ENCODE measurements around the gene CYP27A1. TPM values are rescaled to one million over a fixed set of nuclear protein-coding genes. Genes with fewer than 3 reads are reported as not detected.

Gene CYP27A1
- total RNA-seq, 1 experiment from 2014 or later: 20.9 TPM

DNA sequence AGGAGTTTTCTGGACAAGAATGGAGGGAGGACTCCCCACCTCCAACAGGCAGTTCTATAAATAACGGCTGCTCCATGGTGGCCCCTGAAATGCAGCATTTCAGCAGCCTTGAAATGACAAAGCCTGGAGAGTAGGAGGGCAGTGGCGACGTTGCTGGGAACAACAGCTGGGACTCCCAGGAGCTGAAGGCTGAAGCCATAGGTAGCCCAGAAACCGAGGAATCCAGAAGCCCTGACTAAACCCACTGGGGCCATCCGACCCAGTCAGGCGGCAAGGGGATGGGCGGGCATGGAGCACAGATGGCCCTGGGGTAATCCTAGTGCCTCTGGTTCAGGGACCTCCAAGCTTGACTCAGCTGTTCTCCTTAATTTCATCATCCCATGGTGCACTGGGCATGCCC is 40.7 kb downstream of the CYP27A1 start:
- Histone ChIP-seq H3K9me3 (no peaks in the 10 kb centered on the region), H3K27me3 (replicated peaks; ENCODE audit: control insufficient read depth, insufficient read depth, low read length) (no peaks in the 10 kb centered on the region; the same call in 1 of the 2 replicates), H3K36me3 (ENCODE audit: control insufficient read depth, insufficient read depth, low read length) (no peaks in the 10 kb centered on the region), H3K4me1 (no peaks in the 10 kb centered on the region), H3K4me3 (ENCODE audit: low read depth, low read length) (no peak overlapping the region)
- TF ChIP-seq, protein P1, sequence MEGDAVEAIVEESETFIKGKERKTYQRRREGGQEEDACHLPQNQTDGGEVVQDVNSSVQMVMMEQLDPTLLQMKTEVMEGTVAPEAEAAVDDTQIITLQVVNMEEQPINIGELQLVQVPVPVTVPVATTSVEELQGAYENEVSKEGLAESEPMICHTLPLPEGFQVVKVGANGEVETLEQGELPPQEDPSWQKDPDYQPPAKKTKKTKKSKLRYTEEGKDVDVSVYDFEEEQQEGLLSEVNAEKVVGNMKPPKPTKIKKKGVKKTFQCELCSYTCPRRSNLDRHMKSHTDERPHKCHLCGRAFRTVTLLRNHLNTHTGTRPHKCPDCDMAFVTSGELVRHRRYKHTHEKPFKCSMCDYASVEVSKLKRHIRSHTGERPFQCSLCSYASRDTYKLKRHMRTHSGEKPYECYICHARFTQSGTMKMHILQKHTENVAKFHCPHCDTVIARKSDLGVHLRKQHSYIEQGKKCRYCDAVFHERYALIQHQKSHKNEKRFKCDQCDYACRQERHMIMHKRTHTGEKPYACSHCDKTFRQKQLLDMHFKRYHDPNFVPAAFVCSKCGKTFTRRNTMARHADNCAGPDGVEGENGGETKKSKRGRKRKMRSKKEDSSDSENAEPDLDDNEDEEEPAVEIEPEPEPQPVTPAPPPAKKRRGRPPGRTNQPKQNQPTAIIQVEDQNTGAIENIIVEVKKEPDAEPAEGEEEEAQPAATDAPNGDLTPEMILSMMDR (IDR thresholded peaks at IDR 0.05; ENCODE audit: insufficient read depth in 1 of 2, low read depth in 1 of 2, low read length in 1 of 2, severe bottlenecking in 1 of 2, unreplicated experiment in 1 of 2): no peak
- BruUV-seq (replicated peaks): no TSS peak
- Mint-ChIP-seq H3K27ac (ENCODE audit: unreplicated experiment) (no peak overlapping the region), H3K4me3 (ENCODE audit: unreplicated experiment) (no peak overlapping the region), H3K36me3 (ENCODE audit: insufficient read depth, unreplicated experiment) (no peaks in the 10 kb centered on the region), H3K27me3 (ENCODE audit: insufficient read depth, unreplicated experiment) (peaks cover 2% of the 10 kb centered on the region), H3K9me3 (ENCODE audit: unreplicated experiment) (no peaks in the 10 kb centered on the region), H3K4me1 (ENCODE audit: low read depth, unreplicated experiment) (peaks cover 5% of the 10 kb centered on the region)
- DNase-seq: no peak
- POLR2A ChIA-PET: interaction anchor here (0.6 kb wide), 1 partner anchor 729 kb away, joined by 3 read pairs; no protein-coding TSS in a partner anchor
- CTCF ChIA-PET: no interaction called here
- intact Hi-C loops (cut with micrococcal nuclease; ENCODE audit: unreplicated experiment): no loop called here

DNA sequence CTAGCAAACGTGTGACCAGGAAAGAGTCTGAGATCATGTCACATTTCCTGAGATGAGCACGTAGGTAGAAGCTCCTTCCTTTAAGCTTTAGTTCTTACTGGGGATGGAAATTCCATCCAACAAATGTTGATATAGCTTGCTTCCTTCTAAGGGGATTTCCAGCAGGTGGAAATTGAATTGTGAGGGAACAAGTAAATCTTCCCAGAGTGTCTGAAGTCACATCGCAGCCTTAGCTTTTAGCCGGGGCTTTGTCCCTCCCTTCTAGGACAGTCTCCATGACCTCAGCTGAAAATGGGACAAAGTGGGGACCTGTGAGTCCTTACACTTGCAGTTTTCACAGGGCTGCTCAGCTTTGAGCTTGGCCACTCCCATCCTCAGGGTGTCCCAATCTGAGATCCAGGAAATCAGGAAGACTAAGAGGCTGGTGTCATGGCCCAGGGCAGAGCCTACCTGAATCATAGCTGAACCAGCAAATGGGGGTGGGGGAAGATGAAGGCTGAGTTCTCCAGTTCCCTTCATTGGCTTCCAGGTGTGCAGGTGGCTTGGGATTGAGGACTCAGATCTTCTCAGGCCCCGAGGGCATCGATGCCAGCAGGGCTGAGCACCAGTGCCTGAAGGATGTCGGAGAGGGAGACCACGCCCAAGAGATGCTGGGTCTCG is 41.4 kb downstream of the CYP27A1 start:
- ChIA-PET POLR2A (interaction anchor here (0.6 kb wide), 2 partner anchors 72 to 730 kb away, joined by 3 read pairs; no protein-coding TSS in a partner anchor), CTCF (no interaction called here)
- no peak overlapping the region for H3K27ac Mint-ChIP-seq (ENCODE audit: unreplicated experiment)
- no peak for DNase-seq
- intact Hi-C loops (cut with micrococcal nuclease; ENCODE audit: unreplicated experiment): no loop called here
- no peaks in the 10 kb centered on the region for H3K9me3 Mint-ChIP-seq (ENCODE audit: unreplicated experiment)
- H3K36me3 Mint-ChIP-seq (ENCODE audit: insufficient read depth, unreplicated experiment): no peaks in the 10 kb centered on the region
- no peaks in the 10 kb centered on the region for H3K36me3 ChIP-seq (ENCODE audit: control insufficient read depth, insufficient read depth, low read length)
- H3K4me3 Mint-ChIP-seq (ENCODE audit: unreplicated experiment): no peak overlapping the region
- H3K9me3 ChIP-seq: no peaks in the 10 kb centered on the region
- peaks cover 5% of the 10 kb centered on the region for H3K4me1 Mint-ChIP-seq (ENCODE audit: low read depth, unreplicated experiment)
- no peak overlapping the region for H3K4me3 ChIP-seq (ENCODE audit: low read depth, low read length)
- H3K27me3 Mint-ChIP-seq (ENCODE audit: insufficient read depth, unreplicated experiment): peaks cover 2% of the 10 kb centered on the region
- H3K27me3 ChIP-seq (replicated peaks; ENCODE audit: control insufficient read depth, insufficient read depth, low read length): no peaks in the 10 kb centered on the region; the same call in 1 of the 2 replicates
- TF ChIP-seq, protein P1 (IDR thresholded peaks at IDR 0.05; ENCODE audit: insufficient read depth in 1 of 2, low read depth in 1 of 2, low read length in 1 of 2, severe bottlenecking in 1 of 2, unreplicated experiment in 1 of 2): no peak
- no TSS peak for BruUV-seq (replicated peaks)
- no peaks in the 10 kb centered on the region for H3K4me1 ChIP-seq

DNA sequence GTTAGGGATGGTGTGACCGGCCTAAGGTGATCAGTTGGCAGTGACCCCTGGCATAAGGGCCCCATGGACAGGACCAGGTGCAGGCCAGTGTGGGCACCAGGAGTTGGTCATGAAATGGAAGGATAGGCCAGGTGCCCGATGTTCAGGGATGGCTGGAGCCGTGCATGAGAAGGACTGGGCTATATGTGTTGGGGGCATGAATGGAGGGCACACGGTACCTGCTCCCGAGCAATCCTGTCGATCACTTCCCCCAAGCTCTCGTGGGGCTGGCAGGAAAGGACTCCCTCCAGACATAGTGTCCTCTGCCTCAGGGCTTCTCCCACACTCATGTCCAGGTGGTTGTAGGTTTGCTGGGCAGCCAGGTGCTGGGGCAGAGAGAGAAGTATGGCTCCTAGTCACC is 42.1 kb downstream of the CYP27A1 start:
- ChIA-PET CTCF (no interaction called here), POLR2A (no interaction called here)
- no peak for DNase-seq
- Histone ChIP-seq H3K36me3 (ENCODE audit: control insufficient read depth, insufficient read depth, low read length) (no peaks in the 10 kb centered on the region), H3K27me3 (replicated peaks; ENCODE audit: control insufficient read depth, insufficient read depth, low read length) (no peaks in the 10 kb centered on the region; the same call in 1 of the 2 replicates), H3K9me3 (no peaks in the 10 kb centered on the region), H3K4me3 (ENCODE audit: low read depth, low read length) (no peak overlapping the region), H3K4me1 (no peaks in the 10 kb centered on the region)
- H3K27ac Mint-ChIP-seq (ENCODE audit: unreplicated experiment): no peak overlapping the region
- intact Hi-C loops (cut with micrococcal nuclease; ENCODE audit: unreplicated experiment): no loop called here
- TF ChIP-seq, protein P1 (IDR thresholded peaks at IDR 0.05; ENCODE audit: insufficient read depth in 1 of 2, low read depth in 1 of 2, low read length in 1 of 2, severe bottlenecking in 1 of 2, unreplicated experiment in 1 of 2): no peak
- no TSS peak for BruUV-seq (replicated peaks)
- peaks cover 5% of the 10 kb centered on the region for H3K4me1 Mint-ChIP-seq (ENCODE audit: low read depth, unreplicated experiment)
- H3K4me3 Mint-ChIP-seq (ENCODE audit: unreplicated experiment): no peak overlapping the region
- H3K9me3 Mint-ChIP-seq (ENCODE audit: unreplicated experiment): no peaks in the 10 kb centered on the region
- H3K27me3 Mint-ChIP-seq (ENCODE audit: insufficient read depth, unreplicated experiment): peaks cover 2% of the 10 kb centered on the region
- no peaks in the 10 kb centered on the region for H3K36me3 Mint-ChIP-seq (ENCODE audit: insufficient read depth, unreplicated experiment)

All from Caco-2 (cell line).